ENCODE measurements around the gene RAB5IF. TPM values are rescaled to one million over a fixed set of nuclear protein-coding genes. Genes with fewer than 3 reads are reported as not detected.

RAB5IF gene
- polyA plus RNA-seq, 5 donors, result 38.7 to 65.5 (median 46.7) TPM

DNA sequence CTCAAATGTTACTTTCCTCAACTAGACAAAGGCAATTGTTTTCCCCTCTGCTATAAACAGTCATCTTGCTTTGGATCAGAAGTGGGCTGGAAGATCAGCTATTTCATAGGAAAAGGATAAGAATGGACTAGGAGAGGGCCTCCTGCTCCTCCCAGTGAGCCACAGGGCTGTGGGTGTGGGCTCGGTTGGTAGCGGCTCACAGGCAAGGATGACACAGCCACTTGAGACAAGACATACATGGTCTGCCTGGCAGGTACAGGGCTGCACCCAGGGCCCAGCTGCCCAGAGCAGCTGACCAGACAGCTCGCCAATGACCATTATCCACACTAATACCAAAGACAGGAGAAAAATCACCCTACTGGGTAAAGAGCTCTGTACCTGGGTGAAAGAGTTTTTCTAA is 49.4 kb downstream of the RAB5IF start:
- no peak for DNase-seq

DNA sequence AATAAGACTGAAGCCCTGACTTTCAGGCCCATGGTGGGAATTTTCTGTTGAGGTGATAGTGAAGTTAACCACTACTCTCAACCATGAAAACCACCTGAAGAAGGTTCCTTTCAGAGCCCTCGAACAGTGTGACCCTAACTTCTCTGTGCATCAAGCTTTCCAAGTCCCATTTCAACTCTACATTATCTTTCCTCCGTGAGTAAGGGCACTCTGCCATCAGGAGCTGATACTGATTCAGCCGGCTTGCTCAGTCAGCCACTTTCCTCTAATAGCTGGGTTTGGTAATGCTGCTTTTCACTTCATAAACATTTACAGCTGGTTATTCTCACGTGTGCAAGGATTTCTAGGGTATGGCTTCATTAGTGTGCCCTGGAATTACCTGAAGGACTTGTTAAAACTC is 51.2 kb downstream of the RAB5IF start:
- DNase-seq, result no peak

- DNase-seq, result no peak
Measured at GRCh38 chr20:36658300-36658699, 52.7 kb downstream of the RAB5IF start.

Other genes starting within 250 kb of the RAB5IF start
- gene MYL9, start 64.3 kb upstream of the RAB5IF start, polyA plus RNA-seq (ENCODE audit: insufficient read depth in 1 of 5, insufficient read length in 5 of 5, low replicate concordance in 1 of 5), result 100 to 1,000 TPM; 177 to 391 (median 226) TPM
- gene TGIF2, start 32.2 kb upstream of the RAB5IF start, polyA plus RNA-seq (ENCODE audit: insufficient read depth in 1 of 5, insufficient read length in 5 of 5, low replicate concordance in 1 of 5), result 10 to 100 TPM; 36.8 to 45.8 (median 44.1) TPM
- 1 to 10 TPM in 4 of 5 donors, under 1 TPM in 1; 0.83 to 1.3 (median 1.2) TPM for gene SLA2, start 40.4 kb downstream of the RAB5IF start, polyA plus RNA-seq (ENCODE audit: insufficient read depth in 1 of 5, insufficient read length in 5 of 5, low replicate concordance in 1 of 5)
- 10 to 100 TPM; 26.3 to 39.8 (median 33.6) TPM for gene NDRG3, start 140.3 kb downstream of the RAB5IF start, polyA plus RNA-seq (ENCODE audit: insufficient read depth in 1 of 5, insufficient read length in 5 of 5, low replicate concordance in 1 of 5)
- gene DSN1, start 168.0 kb downstream of the RAB5IF start, polyA plus RNA-seq (ENCODE audit: insufficient read depth in 1 of 5, insufficient read length in 5 of 5, low replicate concordance in 1 of 5), result 10 to 100 TPM; 16.3 to 27.4 (median 21.1) TPM

All from right lung (tissue), 5 donors.